ENCODE results near the gene TRPM3.

GRCh38 chr9:71121275-71122021, at the start of gene TRPM3:
- TF ChIP-seq EP300 (IDR thresholded peaks at IDR 0.05) (no peak), POLR2A (IDR thresholded peaks at IDR 0.05) (no peak)
- TF ChIP-seq, protein P1, sequence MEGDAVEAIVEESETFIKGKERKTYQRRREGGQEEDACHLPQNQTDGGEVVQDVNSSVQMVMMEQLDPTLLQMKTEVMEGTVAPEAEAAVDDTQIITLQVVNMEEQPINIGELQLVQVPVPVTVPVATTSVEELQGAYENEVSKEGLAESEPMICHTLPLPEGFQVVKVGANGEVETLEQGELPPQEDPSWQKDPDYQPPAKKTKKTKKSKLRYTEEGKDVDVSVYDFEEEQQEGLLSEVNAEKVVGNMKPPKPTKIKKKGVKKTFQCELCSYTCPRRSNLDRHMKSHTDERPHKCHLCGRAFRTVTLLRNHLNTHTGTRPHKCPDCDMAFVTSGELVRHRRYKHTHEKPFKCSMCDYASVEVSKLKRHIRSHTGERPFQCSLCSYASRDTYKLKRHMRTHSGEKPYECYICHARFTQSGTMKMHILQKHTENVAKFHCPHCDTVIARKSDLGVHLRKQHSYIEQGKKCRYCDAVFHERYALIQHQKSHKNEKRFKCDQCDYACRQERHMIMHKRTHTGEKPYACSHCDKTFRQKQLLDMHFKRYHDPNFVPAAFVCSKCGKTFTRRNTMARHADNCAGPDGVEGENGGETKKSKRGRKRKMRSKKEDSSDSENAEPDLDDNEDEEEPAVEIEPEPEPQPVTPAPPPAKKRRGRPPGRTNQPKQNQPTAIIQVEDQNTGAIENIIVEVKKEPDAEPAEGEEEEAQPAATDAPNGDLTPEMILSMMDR (IDR thresholded peaks at IDR 0.05): no peak
